Neuron (in vitro differentiated cells): ENCODE results near the gene LPP.

Experiments used
- H2AFZ ChIP-seq: one replicate; pipeline ENCODE4 v1.6.1; 2013; ENCODE audit warnings: low read depth, mild to moderate bottlenecking, inconsistent platforms, low read length, moderate library complexity
- H3K27me3 ChIP-seq: one replicate; pipeline ENCODE4 v1.6.1; 2013; ENCODE audit warnings: low read length; ENCODE audit not compliant: insufficient read depth
- H3K36me3 ChIP-seq: one replicate; pipeline ENCODE4 v1.6.1; 2013; ENCODE audit warnings: low read length; ENCODE audit not compliant: insufficient read depth
- H3K4me1 ChIP-seq: one replicate; pipeline ENCODE4 v1.6.1; 2013; ENCODE audit warnings: low read length; ENCODE audit not compliant: insufficient read depth
- H3K4me3 ChIP-seq: 2 replicates; pipeline ENCODE4 v1.5.1; 2013; ENCODE audit warnings: mild to moderate bottlenecking, low read length, moderate library complexity
- H3K9me3 ChIP-seq: one replicate; pipeline ENCODE4 v1.6.1; 2013; ENCODE audit warnings: low read length

Gene LPP

DNA sequence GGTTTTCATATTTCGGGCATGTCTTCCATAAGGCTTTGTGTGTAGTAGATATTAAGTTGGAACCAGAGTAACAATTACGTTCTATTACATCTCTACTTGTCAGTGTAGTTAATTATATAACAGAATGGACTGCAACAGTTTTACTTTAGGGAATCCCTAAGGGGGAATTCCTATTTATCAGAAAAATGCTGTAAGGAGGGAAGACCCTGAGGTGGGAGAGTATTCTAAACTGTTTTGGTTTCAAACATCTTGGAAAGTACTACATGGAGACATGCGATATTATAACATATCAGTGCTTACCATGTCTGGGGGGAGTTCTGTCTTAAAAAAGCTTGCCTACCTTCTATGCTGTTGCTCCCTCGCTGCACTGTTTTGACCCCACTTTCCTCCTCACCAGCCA, 238.1 kb downstream of the LPP start:
- Histone ChIP-seq H2AFZ (no peak overlapping the region), H3K4me1 (no peaks in the 10 kb centered on the region), H3K36me3 (no peaks in the 10 kb centered on the region), H3K4me3 (no peak overlapping the region), H3K27me3 (no peaks in the 10 kb centered on the region), H3K9me3 (no peaks in the 10 kb centered on the region)

DNA sequence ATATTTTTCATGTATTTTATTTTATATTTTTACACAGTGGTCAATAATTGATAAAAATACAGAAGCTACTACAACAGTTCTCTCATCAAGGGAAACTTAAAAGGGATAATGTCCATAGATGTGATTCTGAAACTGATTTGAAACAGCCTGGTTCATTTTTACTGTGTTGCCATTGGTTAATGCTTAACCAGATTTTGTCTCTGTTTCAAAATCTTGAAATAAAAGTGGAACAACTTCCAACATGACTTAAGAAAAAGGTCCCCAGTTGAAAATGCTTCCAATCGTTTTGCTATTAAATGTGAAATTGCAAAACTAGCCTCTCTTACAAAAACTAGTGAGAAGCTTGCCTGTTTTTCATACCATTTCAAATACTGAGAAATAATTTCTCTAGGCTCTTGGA, 240.7 kb downstream of the LPP start:
- no peaks in the 10 kb centered on the region for H3K27me3 ChIP-seq
- H3K36me3 ChIP-seq = no peaks in the 10 kb centered on the region
- no peaks in the 10 kb centered on the region for H3K9me3 ChIP-seq
- peaks cover 4% of the 10 kb centered on the region for H3K4me1 ChIP-seq
- H2AFZ ChIP-seq = no peak overlapping the region
- H3K4me3 ChIP-seq = no peak overlapping the region

DNA sequence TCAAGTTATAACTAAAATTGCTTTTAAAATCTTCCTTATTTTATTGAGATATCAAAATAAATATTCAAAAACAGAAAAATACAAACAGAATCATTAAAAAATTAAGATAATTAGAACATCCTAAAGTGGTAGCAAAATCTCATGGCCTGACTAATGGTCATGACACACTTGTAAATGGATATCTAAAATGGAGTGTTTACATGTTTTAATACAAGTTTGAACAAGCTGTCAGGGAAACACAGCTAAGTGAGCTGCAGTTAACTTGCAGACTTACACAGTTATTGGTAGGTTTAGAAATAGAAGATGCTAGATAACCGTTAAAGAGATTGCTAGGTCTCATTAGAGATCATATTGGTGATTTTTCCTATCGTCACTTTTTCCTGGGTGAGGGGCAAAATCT, 242.3 kb downstream of the LPP start:
- no peak overlapping the region for H3K4me3 ChIP-seq
- no peak overlapping the region for H2AFZ ChIP-seq
- no peaks in the 10 kb centered on the region for H3K9me3 ChIP-seq
- peaks cover 4% of the 10 kb centered on the region for H3K4me1 ChIP-seq
- H3K36me3 ChIP-seq = no peaks in the 10 kb centered on the region
- H3K27me3 ChIP-seq = no peaks in the 10 kb centered on the region

DNA sequence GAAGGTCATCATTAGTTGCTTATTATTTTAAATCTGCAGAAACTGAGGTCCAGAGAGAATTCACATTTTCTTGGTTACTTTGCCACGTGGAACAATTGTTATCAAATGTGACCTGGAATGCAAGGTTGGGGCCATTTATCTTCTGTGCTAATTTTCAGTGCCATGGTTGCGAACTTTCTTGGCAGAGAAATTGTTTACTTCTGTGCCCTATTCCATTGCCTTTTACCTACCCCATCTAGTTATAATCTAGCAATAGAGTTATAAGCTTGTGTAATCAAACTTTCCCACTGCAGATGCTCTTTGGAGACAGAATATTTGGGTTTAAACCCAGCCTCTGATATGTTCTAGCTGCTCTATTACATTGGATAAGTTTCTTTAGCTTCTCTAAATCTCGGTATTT, 242.9 kb downstream of the LPP start:
- H3K36me3 ChIP-seq = no peaks in the 10 kb centered on the region
- H3K9me3 ChIP-seq = no peaks in the 10 kb centered on the region
- H3K27me3 ChIP-seq = no peaks in the 10 kb centered on the region
- H3K4me1 ChIP-seq = peaks cover 4% of the 10 kb centered on the region
- no peak overlapping the region for H3K4me3 ChIP-seq
- no peak overlapping the region for H2AFZ ChIP-seq

DNA sequence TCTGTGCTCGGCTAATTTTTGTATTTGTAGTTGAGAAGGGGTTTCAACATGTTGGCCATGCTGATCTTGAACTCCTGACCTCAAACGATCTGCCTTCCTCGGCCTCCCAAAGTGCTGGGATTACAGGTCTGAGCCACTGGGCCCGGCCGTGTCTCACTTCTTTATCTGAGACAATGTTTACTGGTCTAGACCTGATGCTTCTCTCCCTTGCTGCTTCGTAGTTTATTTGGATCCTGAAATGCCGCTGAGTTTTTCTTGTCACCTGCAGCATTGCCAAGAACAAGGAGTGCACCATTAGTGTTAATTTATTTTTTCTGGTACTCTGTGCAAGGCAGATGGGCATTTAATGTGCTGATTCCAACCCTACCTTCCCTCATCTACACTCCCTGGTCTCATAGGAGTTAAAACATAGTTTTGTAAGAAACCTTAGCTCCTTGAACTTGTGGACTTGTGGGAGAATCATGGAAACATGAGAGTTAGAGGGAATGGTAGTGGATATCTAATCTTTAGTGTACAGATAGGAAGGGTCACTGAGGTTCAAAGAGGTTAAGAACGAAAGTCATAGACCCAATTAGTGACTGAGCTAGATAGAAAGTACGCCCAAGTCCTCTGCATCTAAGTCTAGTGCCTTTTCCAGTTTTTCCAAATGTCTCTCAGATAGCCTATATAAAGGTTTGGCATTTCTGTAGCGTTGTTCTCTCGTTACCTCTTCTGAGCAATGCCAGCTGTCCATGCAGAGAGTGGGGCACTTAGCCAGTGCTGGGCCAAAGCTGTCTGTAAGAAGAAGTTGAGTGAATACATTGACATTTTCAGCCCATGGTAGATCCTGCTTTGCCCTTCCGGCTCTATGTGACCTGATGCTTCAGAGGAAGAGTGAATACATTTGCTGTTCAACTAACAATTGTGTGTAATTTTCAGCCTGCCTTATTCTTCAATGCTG, 244.1 kb downstream of the LPP start:
- Histone ChIP-seq H3K4me3 (no peak overlapping the region), H2AFZ (no peak overlapping the region), H3K36me3 (no peaks in the 10 kb centered on the region), H3K9me3 (no peaks in the 10 kb centered on the region), H3K27me3 (no peaks in the 10 kb centered on the region), H3K4me1 (peaks cover 4% of the 10 kb centered on the region)

DNA sequence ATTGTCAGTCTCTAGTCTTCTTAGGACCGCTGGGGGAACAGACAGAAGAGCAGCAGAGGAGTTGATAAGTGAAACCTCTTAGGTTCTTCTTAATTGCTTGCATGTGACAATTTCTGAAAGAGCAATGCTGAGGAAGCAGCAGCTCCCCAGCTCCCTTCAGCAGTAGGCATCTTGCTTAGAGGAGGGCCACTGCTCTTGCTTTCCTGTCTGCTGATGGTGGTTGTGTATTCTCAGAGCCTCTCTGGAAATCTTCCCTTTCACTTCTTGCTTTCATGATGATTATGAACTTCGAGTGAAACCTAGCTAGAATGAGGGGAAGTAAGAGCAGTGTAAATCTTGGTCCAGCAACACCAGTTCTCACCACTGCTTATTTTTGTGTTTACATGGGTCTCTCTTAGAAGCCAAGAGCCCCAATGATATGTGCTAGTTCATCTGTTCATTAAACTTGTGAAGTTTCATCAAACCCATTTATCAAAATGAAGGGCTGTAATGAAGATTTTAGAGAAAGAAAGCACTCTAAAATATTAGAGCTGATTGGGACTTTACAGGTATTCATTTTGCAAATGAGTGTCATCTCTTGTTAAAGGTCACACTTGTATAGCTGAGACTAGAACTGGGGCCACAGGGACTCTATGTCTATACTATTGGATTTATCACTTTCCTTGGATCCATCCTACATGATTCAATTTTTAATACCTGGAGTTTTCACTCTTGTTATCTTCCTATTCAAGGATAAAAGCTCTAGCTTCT, 246.7 kb downstream of the LPP start:
- no peak overlapping the region for H3K4me3 ChIP-seq
- no peaks in the 10 kb centered on the region for H3K9me3 ChIP-seq
- H3K27me3 ChIP-seq = no peaks in the 10 kb centered on the region
- H3K36me3 ChIP-seq = no peaks in the 10 kb centered on the region
- peaks cover 4% of the 10 kb centered on the region for H3K4me1 ChIP-seq
- H2AFZ ChIP-seq = no peak overlapping the region

DNA sequence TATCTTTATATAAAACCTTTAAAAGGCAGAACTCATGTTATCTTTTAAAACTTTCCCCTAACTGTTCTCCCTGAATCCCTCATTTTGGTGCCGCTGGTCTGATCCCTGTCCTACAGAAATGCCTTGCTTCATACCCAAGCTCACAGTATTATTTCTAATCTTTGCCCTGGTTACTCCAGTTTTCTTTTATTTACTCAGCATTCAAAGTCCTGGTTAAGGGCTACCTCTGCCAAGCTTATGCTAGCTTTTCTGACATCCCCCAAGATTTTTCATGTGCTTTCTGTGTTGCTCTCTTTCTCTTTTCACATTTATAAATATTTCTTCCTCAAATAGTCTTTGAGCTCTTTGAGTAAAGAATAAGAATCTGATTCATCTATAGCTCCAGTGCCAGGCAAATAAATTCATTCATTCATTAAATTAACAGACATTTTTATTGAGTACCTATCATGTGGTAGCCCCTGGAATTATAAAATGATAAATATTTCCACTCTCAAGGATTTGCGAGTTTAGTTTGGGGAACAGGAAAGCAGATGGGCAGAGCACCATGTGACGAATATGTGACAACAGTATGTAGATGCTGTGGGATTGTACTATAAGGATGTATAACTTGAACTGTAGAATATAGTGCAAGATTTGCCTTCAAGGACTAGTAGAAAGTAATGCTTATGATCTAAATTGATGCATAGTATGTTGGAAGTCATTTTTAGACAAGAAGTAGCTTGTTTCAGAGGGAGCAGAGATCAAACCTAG, 247.5 kb downstream of the LPP start:
- peaks cover 7% of the 10 kb centered on the region for H3K36me3 ChIP-seq
- no peak overlapping the region for H2AFZ ChIP-seq
- H3K4me1 ChIP-seq = peaks cover 4% of the 10 kb centered on the region
- no peak overlapping the region for H3K4me3 ChIP-seq
- H3K27me3 ChIP-seq = no peaks in the 10 kb centered on the region
- no peaks in the 10 kb centered on the region for H3K9me3 ChIP-seq

DNA sequence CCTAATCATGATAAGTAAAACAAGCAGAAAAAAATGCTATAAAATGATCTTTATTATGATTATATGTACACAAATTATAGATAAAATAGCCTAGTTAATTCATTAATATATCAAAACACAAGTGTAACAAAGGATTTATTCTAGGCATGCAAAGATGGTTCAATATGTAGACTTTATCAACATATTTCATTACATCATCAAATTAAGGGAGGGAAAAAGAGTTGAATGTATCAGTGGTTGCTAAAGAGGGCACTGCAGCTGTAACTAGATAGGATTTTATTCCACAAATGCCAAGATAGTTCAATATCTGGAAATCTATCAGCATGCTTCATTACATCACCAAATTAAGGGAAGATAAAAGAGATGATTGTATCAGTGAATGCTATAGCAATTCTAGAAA, 248.3 kb downstream of the LPP start:
- peaks cover 15% of the 10 kb centered on the region for H3K36me3 ChIP-seq
- peaks cover 3% of the 10 kb centered on the region for H3K4me1 ChIP-seq
- no peak overlapping the region for H2AFZ ChIP-seq
- H3K9me3 ChIP-seq = no peaks in the 10 kb centered on the region
- no peak overlapping the region for H3K4me3 ChIP-seq
- no peaks in the 10 kb centered on the region for H3K27me3 ChIP-seq

DNA sequence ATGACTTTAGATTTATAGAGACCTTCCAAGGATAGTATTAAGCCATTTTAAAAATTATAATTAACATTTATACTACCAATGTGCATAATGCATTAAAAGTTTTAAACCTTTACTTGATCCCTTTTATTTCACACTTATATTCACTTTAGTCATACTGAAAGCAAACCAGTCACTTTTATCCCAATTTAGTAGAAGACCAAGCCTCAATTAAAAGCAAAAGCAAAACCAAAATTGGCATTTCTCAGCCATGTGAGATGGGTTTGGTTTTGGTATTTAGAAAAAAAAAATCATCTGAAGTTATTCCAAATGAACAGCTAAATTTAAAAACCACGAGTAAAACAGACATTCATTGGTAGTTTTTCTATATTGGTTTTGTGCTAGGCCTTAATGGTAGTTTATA, 249.4 kb downstream of the LPP start:
- no peak overlapping the region for H2AFZ ChIP-seq
- H3K27me3 ChIP-seq = no peaks in the 10 kb centered on the region
- H3K36me3 ChIP-seq = peaks cover 15% of the 10 kb centered on the region
- H3K4me3 ChIP-seq = no peak overlapping the region
- no peaks in the 10 kb centered on the region for H3K9me3 ChIP-seq
- H3K4me1 ChIP-seq = no peaks in the 10 kb centered on the region

DNA sequence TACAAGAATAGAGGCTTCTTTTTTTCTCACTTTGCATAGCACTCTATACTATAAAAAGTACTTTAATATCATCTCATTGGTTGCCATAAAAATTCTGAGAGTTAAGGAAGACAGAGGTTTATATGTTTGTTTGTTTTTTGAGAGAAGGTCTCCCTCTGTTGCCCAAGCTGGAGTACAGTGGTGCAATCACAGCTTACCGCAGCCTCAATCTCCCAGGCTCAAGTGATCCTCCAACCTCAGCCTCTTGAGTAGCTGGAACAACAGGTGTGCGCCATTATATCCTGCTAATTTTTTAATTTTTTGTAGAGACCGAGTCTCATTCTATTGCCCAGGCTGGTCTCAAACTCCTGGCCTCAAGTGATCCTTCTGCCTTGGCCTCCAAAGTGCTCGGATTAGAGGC, 250.2 kb downstream of the LPP start:
- H3K27me3 ChIP-seq = no peaks in the 10 kb centered on the region
- H3K4me1 ChIP-seq = no peaks in the 10 kb centered on the region
- H2AFZ ChIP-seq = no peak overlapping the region
- H3K9me3 ChIP-seq = no peaks in the 10 kb centered on the region
- peaks cover 15% of the 10 kb centered on the region for H3K36me3 ChIP-seq
- H3K4me3 ChIP-seq = no peak overlapping the region

DNA sequence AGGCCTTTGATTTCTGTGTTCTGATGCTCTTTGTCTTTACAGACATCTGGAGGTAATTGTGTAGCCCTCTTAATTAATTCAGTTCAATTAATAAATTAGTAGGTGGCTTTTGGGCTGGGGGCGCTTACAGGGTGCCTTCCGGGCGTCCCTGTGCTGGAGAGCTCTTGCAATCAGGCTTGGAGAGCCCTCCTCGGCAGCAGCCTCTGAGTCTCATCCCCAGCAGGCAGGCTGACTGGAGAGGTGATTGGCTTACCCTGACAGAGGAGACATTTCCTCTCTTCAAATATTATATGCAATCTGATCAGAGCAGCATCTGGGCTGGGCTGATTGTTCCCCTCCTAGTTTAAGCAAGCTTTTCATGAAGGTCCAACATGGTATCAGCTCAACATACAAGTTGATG, 250.7 kb downstream of the LPP start:
- Histone ChIP-seq H2AFZ (no peak overlapping the region), H3K9me3 (no peaks in the 10 kb centered on the region), H3K27me3 (no peaks in the 10 kb centered on the region), H3K36me3 (peaks cover 15% of the 10 kb centered on the region), H3K4me1 (no peaks in the 10 kb centered on the region), H3K4me3 (no peak overlapping the region)

DNA sequence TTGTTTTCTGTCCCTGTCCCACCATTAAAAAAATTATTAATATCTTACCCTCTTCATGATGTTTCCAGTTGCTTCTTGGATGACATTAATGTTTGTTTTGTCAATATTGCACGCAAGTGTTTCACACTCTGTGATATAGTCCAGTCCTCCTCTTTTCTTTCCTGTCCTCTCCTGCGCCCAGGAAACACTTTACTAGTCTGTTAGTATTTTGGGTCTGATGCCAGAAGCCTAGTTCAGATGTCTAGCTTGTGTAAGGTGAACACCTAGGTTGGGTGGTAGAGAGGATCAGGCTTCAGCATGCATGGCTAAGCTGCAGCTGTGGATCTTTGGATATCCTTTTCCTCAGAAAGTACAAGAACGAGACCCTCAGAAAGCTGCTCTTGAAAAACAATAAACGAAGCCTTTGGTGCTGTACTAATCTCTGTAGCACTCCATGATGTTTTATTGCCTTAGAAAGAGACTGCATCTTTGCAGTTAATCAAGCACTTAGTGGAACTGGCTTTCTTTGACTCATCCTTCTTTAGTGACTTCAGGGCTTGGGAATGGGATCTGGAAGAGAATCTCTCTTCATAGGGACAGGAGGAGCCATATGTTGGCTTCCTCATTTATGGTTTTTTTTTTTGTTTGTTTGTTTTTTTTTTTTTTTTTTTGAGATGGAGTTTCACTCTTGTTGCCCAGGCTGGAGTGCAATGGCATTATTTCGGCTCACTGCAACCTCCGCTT, 253.4 kb downstream of the LPP start:
- H2AFZ ChIP-seq = no peak overlapping the region
- H3K27me3 ChIP-seq = no peaks in the 10 kb centered on the region
- H3K36me3 ChIP-seq = peaks cover 15% of the 10 kb centered on the region
- H3K9me3 ChIP-seq = no peaks in the 10 kb centered on the region
- no peak overlapping the region for H3K4me3 ChIP-seq
- no peaks in the 10 kb centered on the region for H3K4me1 ChIP-seq
